Activated CD4-positive, alpha-beta T cell treated with anti-CD3 and anti-CD28 coated beads, Interleukin-2, amount 10 ng/mL, durations not matched to agents 7 days and 5 days (primary cell): Measurements from ENCODE around the gene PACS2. TPM values are rescaled to one million over a fixed set of nuclear protein-coding genes. Genes with fewer than 3 reads are reported as not detected.

Source experiments
- CTCF ChIA-PET: fragments of 350-600 bp; sonication (Branson Sonifier 250); formaldehyde crosslinking; loops from one replicate; lab custom pipeline; 2021; ENCODE audit warnings: antibody characterized with exemption; lab: Charles Lee
- POLR2A ChIA-PET: fragments of 350-600 bp; sonication (Branson Sonifier 250); formaldehyde crosslinking; loops from one replicate; lab custom pipeline; 2021; ENCODE audit warnings: antibody characterized with exemption; lab: Charles Lee
- DNase-seq: peaks from one replicate; pipeline ENCODE4 v3.0.0-alpha.2; 2020
- H3K27ac Mint-ChIP-seq: one replicate; pipeline ENCODE4 v1.8.0; 2021; ENCODE audit warnings: mild to moderate bottlenecking, moderate library complexity, mixed read lengths
- H3K27me3 Mint-ChIP-seq: one replicate; pipeline ENCODE4 v1.8.0; 2021; ENCODE audit warnings: mixed read lengths
- H3K36me3 Mint-ChIP-seq: one replicate; pipeline ENCODE4 v1.8.0; 2021; ENCODE audit warnings: low read depth, mixed read lengths
- H3K4me1 Mint-ChIP-seq: one replicate; pipeline ENCODE4 v1.8.0; 2021; ENCODE audit warnings: mixed read lengths
- H3K4me3 Mint-ChIP-seq: one replicate; pipeline ENCODE4 v1.8.0; 2021; ENCODE audit warnings: mild to moderate bottlenecking, moderate library complexity, mixed read lengths
- H3K9me3 Mint-ChIP-seq: one replicate; pipeline ENCODE4 v1.8.0; 2021; ENCODE audit warnings: mixed read lengths
- total RNA-seq, 2 experiments: library from RNA; stranded (reverse); gene quantifications; one replicate each; pipeline ENCODE4 v1.2.3, GENCODE V29; 2021

PACS2 gene
- total RNA-seq, 2 experiments from 2014 or later, result 43.3 to 46.8 TPM

- H3K4me1 Mint-ChIP-seq, result peaks cover 33% of the 10 kb centered on the region
Observed at GRCh38 chr14:105419195-105420091, 104.9 kb downstream of the PACS2 start, which contains the start of gene MTA1. Gene MTA1 (plus strand): TSS chr14:105419827. CDS start chr14:105420036, 209 bp downstream.

DNA sequence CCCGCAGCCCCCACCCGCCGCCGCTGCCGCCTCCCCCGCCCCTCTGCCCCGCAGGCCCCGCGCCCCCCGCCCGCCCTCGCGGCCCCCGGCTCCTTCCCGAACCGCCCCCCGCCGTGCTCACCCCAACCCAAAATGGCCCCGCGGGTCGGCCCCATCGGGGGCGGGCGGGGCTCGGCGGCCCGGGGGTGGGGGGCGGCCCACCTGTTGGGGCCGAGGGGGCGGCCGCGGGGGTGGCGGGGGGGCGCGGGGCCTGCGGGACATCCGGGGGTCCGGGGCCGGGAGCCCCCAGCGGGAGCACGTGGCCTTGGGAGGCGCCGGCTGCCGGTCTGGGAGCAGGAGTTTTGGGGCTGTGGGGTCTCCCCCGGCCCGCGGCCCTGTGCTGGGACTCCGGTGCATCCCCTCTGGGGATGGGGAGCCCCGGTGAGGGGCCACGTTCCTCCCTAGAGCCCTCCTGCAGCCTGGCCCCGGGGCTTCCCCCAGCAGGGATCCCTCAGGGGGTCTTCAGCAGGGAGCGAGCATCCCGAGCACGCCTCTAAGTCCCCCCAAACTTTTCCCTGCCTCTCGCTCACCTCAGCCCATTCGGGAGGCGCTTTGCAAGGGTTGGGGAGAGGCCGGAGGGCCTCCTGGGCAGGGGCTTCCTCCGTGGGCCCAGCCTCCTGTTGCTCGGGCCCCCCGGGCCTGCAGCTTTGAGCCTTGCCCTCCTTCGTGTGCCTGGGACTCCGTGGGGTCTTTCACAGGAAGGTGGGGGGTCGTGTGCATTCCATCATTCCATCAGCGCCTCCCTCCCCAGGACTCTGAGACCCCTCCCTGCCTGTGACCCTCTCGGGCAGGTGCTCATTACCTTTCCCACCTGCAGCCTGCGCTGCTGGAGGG lies 105.8 kb downstream of the PACS2 start:
- DNase-seq, result no peak
- POLR2A ChIA-PET, result no interaction called here
- H3K4me1 Mint-ChIP-seq, result peaks cover 31% of the 10 kb centered on the region
- H3K36me3 Mint-ChIP-seq, result no peaks in the 10 kb centered on the region
- H3K27ac Mint-ChIP-seq, result peak overlapping the region; percentile 89
- CTCF ChIA-PET, result interaction anchor here (0.7 to 1.4 kb wide), 4 partner anchors 16 to 580 kb away, joined by 3 to 5 read pairs (median 4); no protein-coding TSS in a partner anchor
- H3K4me3 Mint-ChIP-seq, result peak overlapping the region; percentile 84
- no peaks in the 10 kb centered on the region for H3K27me3 Mint-ChIP-seq
- no peaks in the 10 kb centered on the region for H3K9me3 Mint-ChIP-seq

More at GRCh38 chr14:105419195-105420091, 104.9 kb downstream of the PACS2 start, which contains the start of gene MTA1:
- peak within 1 kb of the TSS; percentile 89 for H3K27ac Mint-ChIP-seq
- ChIA-PET CTCF (interaction anchor here (0.9 to 1.6 kb wide), 3 partner anchors 8 to 70 kb away, joined by 3 to 4 read pairs (median 3); partner anchors contain the start of gene TEX22), POLR2A (no interaction called here)
- H3K27me3 Mint-ChIP-seq, result no peaks in the 10 kb centered on the region
- H3K36me3 Mint-ChIP-seq, result no peaks in the 10 kb centered on the region
- H3K4me3 Mint-ChIP-seq, result peak within 1 kb of the TSS; percentile 84
- DNase-seq, result peak; percentile 43
- no peaks in the 10 kb centered on the region for H3K9me3 Mint-ChIP-seq

DNA sequence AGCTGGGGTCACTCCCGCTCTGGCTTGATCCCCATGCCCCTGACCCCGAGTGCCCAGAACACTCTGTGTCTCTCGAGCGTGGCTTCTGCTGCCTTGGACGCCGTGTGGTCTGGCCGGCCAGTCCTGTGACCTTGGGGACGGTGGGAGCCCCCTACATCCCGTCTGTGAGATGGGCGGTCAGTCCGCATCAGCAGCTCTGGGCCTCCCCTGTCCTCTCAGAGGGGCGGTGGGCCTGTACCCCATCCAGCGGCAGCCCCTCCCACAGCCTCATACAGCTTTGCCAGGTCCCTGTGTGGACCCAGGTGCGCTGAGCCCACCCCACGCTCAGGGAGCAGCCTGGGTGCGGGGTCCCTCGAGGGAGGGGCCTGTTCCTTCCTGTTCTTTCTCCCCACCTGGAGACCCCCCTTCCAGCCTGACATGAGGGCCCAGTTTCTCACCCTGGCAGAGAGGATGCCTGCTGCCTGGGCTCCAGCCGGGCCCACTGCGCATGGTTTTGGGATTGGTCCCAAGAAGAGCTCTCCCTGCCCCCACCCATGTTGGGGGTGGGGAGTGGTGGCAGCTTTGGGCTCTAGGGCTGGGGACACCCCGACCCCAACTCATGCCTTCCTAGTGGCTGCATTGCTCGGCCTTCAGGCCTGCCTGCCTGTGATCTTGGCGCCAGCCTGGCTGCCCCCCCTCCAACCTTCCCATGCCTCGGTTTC lies 106.6 kb downstream of the PACS2 start:
- POLR2A ChIA-PET, result no interaction called here
- CTCF ChIA-PET, result interaction anchor here (0.7 to 1.4 kb wide), 4 partner anchors 15 to 579 kb away, joined by 3 to 5 read pairs (median 4); no protein-coding TSS in a partner anchor
- Mint-ChIP-seq H3K4me3 (peak overlapping the region; percentile 84), H3K27ac (peak overlapping the region; percentile 89), H3K27me3 (no peaks in the 10 kb centered on the region), H3K4me1 (peaks cover 30% of the 10 kb centered on the region), H3K9me3 (no peaks in the 10 kb centered on the region), H3K36me3 (peaks cover 3% of the 10 kb centered on the region)
- DNase-seq, result no peak

DNA sequence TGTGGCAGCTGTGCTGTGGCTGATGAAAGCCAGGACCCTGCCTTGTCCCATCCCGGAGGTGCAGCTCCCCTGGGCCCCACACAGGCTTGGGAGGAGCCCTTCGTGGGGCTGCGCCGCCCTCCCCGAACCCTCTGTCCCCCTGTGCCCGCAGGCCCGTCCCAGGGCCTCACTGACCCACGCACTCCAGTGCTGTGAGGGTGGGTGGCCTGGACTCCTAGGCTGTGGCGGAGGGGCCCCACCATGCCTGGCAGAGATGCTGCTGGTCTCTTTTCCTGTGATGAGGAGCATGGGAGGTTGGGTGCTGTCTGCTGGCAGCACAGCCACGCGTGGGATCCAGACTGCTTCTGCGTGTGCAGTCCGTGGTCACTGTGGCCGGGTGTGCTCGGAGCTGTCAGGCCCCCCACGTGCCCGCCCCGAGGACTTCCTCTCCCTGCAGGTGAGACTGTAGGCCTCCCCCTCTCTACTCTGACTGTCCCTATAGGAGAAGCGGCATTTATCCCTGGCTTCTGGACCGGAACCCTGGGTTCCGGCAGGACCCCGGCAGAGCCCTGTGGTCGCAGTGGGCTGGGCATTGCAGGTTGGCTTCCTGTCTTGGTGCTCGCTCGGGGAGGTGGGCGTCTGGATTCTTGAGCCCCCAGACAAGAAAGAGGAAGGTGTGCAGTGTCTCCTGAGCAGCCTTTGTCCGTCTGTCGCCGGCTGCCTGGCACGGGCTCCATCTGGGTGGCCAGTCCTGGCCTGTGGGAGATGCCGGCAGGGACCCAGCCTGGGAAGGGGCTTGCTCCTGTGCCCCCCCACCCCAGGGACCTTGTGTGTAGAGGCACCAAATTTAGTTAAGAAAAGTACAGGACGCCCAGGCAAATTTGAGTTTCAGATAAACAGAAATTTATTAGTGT lies 107.4 kb downstream of the PACS2 start:
- ChIA-PET POLR2A (no interaction called here), CTCF (interaction anchor here (1.1 to 1.4 kb wide), 2 partner anchors 18 to 68 kb away, joined by 4 to 5 read pairs; no protein-coding TSS in a partner anchor)
- Mint-ChIP-seq H3K4me3 (peak overlapping the region; percentile 84), H3K9me3 (no peaks in the 10 kb centered on the region), H3K4me1 (peaks cover 30% of the 10 kb centered on the region), H3K27ac (peak overlapping the region; percentile 89), H3K36me3 (peaks cover 12% of the 10 kb centered on the region), H3K27me3 (no peaks in the 10 kb centered on the region)
- DNase-seq, result no peak

DNA sequence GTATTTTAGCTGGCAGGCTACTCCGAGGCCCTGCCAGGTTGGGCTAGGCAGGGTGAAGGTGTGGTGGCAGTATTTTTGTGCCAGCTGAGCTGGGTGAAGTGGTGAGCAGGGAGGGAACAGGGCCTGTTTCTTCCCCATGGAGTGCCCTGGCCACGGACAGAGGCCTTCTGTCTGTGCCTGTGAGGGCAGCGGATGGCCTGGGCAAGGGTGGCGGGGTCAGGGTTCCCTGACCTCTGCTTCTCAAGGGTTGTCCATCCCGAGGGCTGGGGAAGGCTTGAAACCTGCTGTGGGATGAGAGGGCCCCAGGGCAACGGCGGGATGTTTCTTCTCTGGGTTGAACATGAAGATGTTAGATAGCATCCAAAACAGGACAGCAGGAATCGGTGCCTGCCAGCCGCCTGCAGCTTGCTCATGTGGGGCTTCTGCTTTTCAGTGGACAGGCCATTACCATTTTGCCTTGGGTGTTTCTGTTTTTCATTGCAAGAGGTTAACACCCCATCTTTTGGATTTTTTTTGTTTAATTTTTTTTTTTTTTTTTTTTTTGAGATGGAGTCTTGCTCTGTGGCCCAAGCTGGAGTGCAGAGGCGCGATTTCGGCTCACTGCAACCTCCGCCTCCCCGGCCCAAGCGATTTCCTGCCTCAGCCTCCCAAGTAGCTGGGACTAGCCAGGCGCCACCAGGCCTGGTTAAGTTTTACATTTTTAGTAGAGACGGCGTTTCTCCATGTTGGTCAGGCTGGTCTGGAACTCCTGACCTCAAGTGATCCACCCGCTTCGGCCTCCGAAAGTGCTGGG lies 108.3 kb downstream of the PACS2 start:
- ChIA-PET POLR2A (no interaction called here), CTCF (interaction anchor here (0.8 kb wide), 1 partner anchor 67 kb away, joined by 3 read pairs; no protein-coding TSS in a partner anchor)
- H3K9me3 Mint-ChIP-seq, result no peaks in the 10 kb centered on the region
- H3K4me3 Mint-ChIP-seq, result no peak overlapping the region
- no peak for DNase-seq
- H3K27me3 Mint-ChIP-seq, result no peaks in the 10 kb centered on the region
- H3K36me3 Mint-ChIP-seq, result peaks cover 19% of the 10 kb centered on the region
- peaks cover 36% of the 10 kb centered on the region for H3K4me1 Mint-ChIP-seq
- peak overlapping the region; percentile 71 for H3K27ac Mint-ChIP-seq

GRCh38 chr14:105423488-105424195 lies 109.1 kb downstream of the PACS2 start:
- DNase-seq, result no peak
- H3K9me3 Mint-ChIP-seq, result no peaks in the 10 kb centered on the region
- peaks cover 37% of the 10 kb centered on the region for H3K4me1 Mint-ChIP-seq
- ChIA-PET CTCF (interaction anchor here (0.6 to 1.7 kb wide), 4 partner anchors 29 to 1938 kb away, joined by 3 to 4 read pairs (median 3); no protein-coding TSS in a partner anchor), POLR2A (no interaction called here)
- no peak overlapping the region for H3K4me3 Mint-ChIP-seq
- no peaks in the 10 kb centered on the region for H3K27me3 Mint-ChIP-seq
- H3K36me3 Mint-ChIP-seq, result peaks cover 24% of the 10 kb centered on the region
- no peak overlapping the region for H3K27ac Mint-ChIP-seq

- Mint-ChIP-seq H3K27me3 (no peaks in the 10 kb centered on the region), H3K4me1 (peaks cover 32% of the 10 kb centered on the region), H3K27ac (no peak overlapping the region), H3K9me3 (no peaks in the 10 kb centered on the region), H3K4me3 (no peak overlapping the region), H3K36me3 (peaks cover 29% of the 10 kb centered on the region)
- CTCF ChIA-PET, result interaction anchor here (0.7 to 1.7 kb wide), 4 partner anchors 9 to 54 kb away, joined by 3 to 4 read pairs (median 3); no protein-coding TSS in a partner anchor
- DNase-seq, result no peak
- POLR2A ChIA-PET, result no interaction called here
Observed at GRCh38 chr14:105424861-105425260, 110.3 kb downstream of the PACS2 start.

DNA sequence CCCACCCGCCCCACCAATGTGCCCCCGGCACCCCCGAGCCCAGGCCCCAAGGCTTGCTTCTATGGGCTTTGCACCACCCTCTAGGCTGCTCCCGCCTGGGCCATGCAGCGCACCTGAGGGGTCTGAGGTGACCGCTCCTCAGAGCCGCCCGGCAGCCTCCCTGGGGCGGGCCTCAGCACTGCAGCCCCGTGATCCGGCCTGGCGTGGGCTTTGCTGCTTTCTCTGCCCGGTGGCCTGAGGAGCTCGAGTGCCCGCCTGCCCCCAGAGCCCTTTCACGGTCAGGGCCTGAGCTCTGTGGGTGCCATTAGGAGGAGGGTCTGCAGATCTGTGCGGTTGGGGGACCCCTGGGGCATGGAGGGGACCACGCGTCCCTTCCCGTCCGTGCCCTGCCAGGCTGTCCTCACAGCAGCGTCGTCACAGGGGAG lies 111.3 kb downstream of the PACS2 start:
- peaks cover 31% of the 10 kb centered on the region for H3K4me1 Mint-ChIP-seq
- H3K36me3 Mint-ChIP-seq, result peaks cover 38% of the 10 kb centered on the region
- ChIA-PET CTCF (no interaction called here), POLR2A (no interaction called here)
- no peak for DNase-seq
- no peaks in the 10 kb centered on the region for H3K27me3 Mint-ChIP-seq
- H3K4me3 Mint-ChIP-seq, result no peak overlapping the region
- H3K27ac Mint-ChIP-seq, result no peak overlapping the region
- no peaks in the 10 kb centered on the region for H3K9me3 Mint-ChIP-seq

- ChIA-PET CTCF (no interaction called here), POLR2A (no interaction called here)
- H3K36me3 Mint-ChIP-seq, result peaks cover 44% of the 10 kb centered on the region
- H3K9me3 Mint-ChIP-seq, result no peaks in the 10 kb centered on the region
- no peak overlapping the region for H3K27ac Mint-ChIP-seq
- DNase-seq, result no peak
- H3K4me3 Mint-ChIP-seq, result no peak overlapping the region
- no peaks in the 10 kb centered on the region for H3K27me3 Mint-ChIP-seq
- H3K4me1 Mint-ChIP-seq, result peaks cover 25% of the 10 kb centered on the region
Observed at GRCh38 chr14:105426416-105427130, 112.0 kb downstream of the PACS2 start.

- no peak overlapping the region for H3K4me3 Mint-ChIP-seq
- DNase-seq, result no peak
- peaks cover 17% of the 10 kb centered on the region for H3K4me1 Mint-ChIP-seq
- CTCF ChIA-PET, result interaction anchor here (0.7 kb wide), 1 partner anchor 9 kb away, joined by 3 read pairs; no protein-coding TSS in a partner anchor
- POLR2A ChIA-PET, result no interaction called here
- no peaks in the 10 kb centered on the region for H3K9me3 Mint-ChIP-seq
- no peaks in the 10 kb centered on the region for H3K27me3 Mint-ChIP-seq
- H3K36me3 Mint-ChIP-seq, result peaks cover 44% of the 10 kb centered on the region
- H3K27ac Mint-ChIP-seq, result peak overlapping the region; percentile 62
Observed at GRCh38 chr14:105427412-105427811, 112.9 kb downstream of the PACS2 start.
